Esophagus muscularis mucosa (tissue), 2 donors: ENCODE data around the gene KIAA1958.

ENCODE experiments used
- EP300 ChIP-seq: sonication (generic); formaldehyde crosslinking; IDR thresholded peaks from one replicate; pipeline ENCODE4 v1.6.1; 2017; ENCODE audit warnings: antibody characterized with exemption
- POLR2A ChIP-seq: fragments of 450-650 bp; IDR thresholded peaks from one replicate; pipeline ENCODE4 v1.6.1; 2017; ENCODE audit warnings: antibody characterized with exemption, moderate library complexity, mild to moderate bottlenecking, low read depth

- TF ChIP-seq EP300 (no peak), POLR2A (no peak)
Observed at GRCh38 chr9:112527959-112528358, 41.3 kb downstream of the KIAA1958 start.
